ENCODE measurements around the gene HS3ST3A1. TPM values are rescaled to one million over a fixed set of nuclear protein-coding genes. Genes with fewer than 3 reads are reported as not detected.

HS3ST3A1 gene
- total RNA-seq, 1 donor from 2014 or later, result 4.8 TPM

GRCh38 chr17:13598353-13599167 lies 3.2 kb downstream of the HS3ST3A1 start:
- no peak for ATAC-seq

DNA sequence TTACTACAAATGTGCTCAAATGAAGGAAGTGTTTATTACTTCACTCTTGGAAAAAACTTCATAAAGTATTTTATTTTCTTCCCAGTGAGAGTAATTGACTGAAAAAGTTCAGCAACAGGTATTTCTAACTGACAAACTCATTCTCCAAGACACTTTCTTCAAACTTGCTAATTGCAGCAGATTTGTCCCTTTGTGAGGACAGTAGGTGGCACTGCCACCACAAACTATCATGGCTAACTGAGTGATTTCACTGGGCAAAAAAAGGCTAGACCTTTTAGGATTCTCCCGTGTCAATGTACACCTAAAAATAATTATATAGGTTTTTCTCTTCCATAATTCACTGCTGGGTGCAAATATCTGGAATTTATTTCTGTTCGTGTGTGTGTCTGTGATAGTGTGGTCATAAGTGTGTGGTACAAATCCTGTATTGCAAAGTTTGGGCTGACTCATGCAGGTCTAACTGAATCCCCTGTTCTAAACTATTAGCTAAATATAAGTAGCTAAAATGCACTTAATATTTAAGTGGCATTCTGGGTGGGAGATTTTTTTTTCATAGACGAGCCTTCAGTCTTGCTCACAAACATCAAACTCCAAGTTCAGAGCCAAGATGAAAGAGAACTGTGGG lies 3.9 kb downstream of the HS3ST3A1 start:
- no peak for ATAC-seq

DNA sequence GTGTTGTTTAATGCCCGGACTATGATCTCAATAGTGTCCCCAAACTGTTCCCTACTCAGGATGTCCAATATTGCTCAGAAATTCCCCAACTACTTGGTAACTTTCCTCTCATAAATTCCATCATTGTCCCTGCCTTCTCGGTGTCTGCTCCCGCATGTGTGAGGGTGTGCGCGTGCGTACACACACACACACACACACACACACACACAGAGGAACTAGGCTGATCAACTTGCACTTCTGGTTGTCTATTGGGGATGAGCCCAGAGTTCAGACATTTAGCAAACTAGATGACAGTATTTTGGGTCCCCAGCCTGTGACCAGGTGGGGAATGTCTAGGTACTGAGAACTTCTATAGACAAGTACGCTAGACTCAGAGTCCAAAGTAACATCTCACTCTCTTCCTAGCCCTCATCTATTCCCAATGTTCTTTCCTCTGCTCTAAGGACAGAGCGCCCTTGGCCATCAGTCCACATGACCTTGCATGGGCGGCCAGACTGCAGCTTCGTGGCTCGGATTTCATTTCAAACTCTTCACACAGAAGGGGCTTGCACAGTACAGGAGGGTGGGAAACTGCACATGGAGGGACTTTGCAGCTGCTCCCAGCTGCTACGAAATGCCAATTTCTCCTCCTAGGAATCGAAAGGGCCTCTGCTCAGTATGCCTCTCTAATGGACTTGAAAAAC lies 5.3 kb downstream of the HS3ST3A1 start:
- ATAC-seq, result no peak

DNA sequence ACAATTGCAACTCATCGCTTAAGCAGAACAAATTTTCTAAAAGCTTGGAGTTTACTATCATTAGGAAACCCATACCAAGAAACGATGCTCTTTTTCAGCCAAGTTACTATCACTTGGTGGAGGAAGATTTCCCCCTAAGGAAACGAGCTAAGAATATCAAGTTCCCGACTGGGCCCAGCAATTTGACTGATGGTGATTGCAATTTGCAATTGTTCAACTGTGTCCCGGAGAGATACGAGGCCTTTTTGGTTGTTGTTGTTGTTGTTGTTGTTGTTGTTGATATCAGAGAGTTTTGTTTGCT lies 6.2 kb downstream of the HS3ST3A1 start:
- ATAC-seq, result no peak

- peak; percentile 82 for ATAC-seq
These were observed 6.7 kb downstream of the HS3ST3A1 start for GRCh38 chr17:13594762-13595598.

DNA sequence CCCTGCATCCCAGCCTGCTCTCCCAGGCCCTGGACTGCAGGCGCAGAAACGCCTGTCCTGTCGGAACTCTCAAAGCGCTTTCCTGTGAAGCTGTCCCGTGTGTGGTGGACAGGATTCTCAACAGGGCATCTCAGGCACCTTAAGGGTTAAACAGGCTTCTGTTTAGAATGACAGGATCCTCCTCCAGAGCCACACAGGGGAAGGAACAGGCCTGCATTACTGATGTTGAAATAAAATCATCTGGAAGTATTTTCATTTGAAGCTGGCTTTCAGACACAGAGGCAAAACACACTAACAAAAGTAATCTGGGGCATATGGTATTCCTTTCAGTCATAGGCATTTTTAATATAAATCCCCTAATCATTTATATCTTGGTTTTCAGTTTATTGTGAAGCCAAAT lies 7.4 kb downstream of the HS3ST3A1 start:
- no peak for ATAC-seq

- no peak for ATAC-seq
These were observed 8.0 kb downstream of the HS3ST3A1 start for GRCh38 chr17:13593757-13594156.

DNA sequence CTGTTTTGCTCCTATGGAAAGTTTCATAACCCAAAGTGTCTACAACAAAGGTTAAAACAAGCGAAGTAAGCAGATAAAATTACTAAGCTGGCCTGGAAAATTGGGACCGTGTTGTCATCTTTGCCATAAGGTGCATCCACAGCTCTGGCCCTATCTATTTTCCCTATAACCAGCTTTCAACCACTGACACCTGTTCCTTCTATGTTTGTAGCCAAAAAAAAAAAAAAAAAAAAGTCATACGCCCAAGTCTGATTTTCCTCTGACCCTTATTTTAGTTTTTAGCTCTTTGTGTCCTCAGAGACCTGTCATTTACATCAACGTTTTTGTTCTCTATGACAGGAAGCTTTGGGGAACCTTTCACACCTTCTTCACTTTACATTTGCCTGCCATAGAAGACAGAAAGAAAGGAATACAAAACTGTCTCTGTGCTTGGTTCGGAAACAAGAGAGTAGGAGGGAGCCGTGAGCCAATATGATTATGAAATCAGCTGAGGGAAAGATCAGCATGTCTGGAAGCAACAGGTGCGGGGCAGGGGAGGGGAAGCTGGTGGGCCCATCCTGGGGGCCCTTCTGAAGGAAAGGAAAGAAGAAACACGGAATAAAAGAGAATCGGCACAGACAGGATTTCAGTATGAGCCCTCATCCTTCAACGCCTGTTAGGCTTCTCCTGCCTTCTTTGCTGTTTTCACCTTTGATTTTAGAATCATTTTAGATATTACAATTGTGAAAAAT lies 8.5 kb downstream of the HS3ST3A1 start:
- no peak for ATAC-seq

DNA sequence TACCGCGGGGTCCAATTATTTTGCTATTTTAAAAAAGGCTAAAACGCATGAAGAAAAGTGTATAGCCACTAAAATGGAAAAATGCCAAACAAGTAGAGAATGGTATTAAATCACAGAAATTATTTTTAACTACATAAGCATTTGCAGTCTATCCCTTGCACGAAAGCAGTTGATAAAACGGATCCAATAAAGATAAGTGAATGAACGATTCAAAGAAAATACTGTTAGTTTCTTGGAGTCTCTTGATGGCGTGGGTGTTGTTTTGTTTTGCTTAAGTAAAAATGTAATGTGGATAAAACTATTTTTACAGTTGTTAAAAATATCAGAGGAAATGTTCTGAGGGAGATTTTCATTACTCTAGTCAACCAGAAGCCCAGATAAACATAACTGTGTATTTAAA lies 9.3 kb downstream of the HS3ST3A1 start:
- no peak for ATAC-seq

DNA sequence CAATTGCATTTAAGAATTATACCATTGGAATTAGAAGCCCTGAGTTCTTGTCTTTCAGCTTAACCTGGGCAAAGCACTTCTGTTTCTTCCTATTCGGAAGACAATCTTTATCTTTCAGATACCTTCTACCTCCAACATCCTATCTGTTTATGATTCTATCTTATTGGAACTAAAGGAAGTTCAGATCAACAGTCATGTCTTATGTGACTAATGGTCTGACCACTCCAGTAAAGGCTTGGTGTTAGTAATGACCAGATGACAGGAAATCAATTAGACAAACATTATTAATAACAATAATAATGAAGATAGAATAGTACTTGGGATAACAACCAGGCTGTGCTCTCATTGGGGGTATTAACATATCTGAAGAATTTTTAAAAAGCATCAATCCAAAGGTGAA lies 11.3 kb downstream of the HS3ST3A1 start:
- ATAC-seq, result no peak

DNA sequence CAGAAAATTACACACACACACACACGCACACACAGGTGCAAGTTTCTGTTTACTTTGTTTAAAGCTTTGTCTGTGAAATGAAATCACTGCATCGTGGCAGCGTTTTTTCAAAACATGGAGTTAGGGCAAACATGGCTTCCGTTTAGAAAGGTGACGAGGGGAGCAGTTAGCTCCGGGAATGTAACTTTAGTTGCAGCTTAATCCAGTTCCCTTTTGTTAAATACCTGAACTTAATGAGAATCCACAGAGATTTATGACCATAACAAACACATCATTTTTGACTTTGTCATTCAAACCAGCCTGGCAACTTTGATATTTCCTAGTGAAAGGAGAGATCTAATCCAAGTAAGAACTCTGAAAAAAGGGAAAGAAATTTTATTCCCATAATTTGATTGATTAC lies 12.1 kb downstream of the HS3ST3A1 start:
- no peak for ATAC-seq

DNA sequence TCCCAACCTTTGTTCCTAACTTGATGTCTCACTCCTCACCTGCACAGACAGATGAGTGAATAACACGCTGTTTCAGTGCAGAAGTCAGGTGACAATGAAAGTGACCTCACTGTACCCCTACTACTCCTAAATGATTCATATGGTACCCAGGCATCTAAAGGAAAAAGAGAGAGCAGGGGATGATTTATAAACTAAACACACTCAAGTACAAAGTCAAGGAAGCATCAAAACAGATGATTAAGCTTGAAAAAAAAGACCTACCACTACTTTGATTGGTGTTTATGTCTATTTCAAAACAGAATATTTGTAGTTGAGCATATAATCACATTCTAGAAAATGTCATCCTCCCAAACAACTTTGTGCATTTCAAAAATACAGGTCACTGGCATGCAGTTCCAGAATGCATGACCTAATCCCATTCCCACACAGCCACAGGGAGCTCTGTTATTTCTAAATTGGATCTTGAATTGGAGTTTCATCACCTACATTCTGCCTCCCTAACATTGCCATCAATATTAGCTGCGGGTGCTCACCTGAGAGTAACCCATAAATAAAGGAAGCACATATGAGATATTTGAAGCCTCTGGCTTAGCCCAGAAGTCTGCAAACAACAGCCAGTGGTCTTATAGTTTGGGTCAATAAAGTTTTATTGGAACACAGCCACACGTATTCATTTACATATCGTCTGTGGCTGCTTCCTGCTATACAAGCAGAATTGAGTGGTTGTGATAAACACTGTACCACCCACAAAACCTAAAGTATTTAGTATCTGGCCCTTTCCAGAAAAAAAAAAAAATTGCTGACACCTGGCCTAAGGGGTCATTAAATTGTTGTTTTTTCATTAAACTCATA lies 14.0 kb downstream of the HS3ST3A1 start:
- no peak for ATAC-seq

DNA sequence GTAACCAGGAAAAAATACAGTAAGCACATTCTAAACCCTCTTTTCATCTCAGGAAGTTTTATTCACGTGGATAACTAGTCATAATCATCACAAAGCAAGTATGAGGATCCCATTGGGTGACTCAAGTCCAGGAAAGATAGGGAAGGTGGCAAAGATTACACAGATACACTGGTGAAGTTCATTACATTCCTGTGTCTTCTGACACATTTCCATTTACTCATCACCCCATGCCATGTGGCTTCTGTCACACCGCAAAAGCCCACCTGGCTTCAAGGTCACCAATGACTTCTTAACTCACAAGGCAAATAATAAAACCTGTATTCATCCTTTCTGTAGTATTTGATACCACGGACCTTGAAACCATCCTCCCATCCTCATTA lies 17.0 kb downstream of the HS3ST3A1 start:
- ATAC-seq, result peak; percentile 43

GRCh38 chr17:13583996-13584700 lies 17.6 kb downstream of the HS3ST3A1 start:
- ATAC-seq, result no peak

DNA sequence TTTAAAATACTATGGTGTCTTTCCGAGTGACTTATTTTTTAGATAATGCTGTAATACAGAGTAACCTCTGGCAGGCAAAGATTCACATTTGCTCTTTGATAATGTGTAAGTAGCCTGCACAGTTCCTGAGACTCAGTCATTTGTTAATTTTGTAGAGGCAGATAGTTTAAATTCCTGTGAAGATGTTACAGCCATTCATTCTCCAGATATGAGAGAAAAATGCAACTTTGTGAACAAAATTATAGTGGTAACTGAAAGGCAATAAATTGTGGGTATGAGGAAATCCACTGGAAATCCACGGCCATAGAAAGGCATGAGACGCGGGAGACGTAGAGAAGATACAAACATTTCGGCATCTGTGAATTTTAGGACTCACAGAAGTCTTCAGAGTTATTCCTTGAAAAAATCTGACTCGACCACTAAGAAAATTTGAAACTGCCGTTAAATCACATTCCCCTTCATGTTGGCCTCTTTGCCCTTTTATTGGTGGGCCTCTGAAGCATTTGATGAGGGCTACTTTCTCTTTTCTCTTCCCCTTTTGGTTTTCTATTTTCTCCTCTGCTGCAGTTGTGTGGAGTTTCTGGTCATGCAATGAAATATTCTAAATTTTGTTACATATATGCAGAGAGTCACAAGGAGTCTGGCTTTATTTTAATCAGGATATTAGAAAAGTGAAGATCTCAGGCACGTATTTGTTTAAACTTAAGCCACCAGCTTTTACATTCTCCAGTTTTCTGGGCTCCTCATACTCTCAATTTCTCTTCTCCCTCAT lies 18.8 kb downstream of the HS3ST3A1 start:
- no peak for ATAC-seq

GRCh38 chr17:13581925-13582324 lies 19.8 kb downstream of the HS3ST3A1 start:
- no peak for ATAC-seq

- ATAC-seq, result no peak
These were observed 20.9 kb downstream of the HS3ST3A1 start for GRCh38 chr17:13580790-13581189.

GRCh38 chr17:13576661-13577526 lies 24.8 kb downstream of the HS3ST3A1 start:
- no peak for ATAC-seq

- ATAC-seq, result no peak
These were observed 25.8 kb downstream of the HS3ST3A1 start for GRCh38 chr17:13575922-13576419.
